LNCAP (cell line): Measurements from ENCODE around the gene CYB5B.

ENCODE experiments used
- TF ChIP-seq, protein P1 (sequence below): fragments of 450-650 bp; IDR thresholded peaks from 2 replicates; pipeline ENCODE4 v1.5.1; 2017; ENCODE audit warnings: mild to moderate bottlenecking

The CYB5B gene

DNA sequence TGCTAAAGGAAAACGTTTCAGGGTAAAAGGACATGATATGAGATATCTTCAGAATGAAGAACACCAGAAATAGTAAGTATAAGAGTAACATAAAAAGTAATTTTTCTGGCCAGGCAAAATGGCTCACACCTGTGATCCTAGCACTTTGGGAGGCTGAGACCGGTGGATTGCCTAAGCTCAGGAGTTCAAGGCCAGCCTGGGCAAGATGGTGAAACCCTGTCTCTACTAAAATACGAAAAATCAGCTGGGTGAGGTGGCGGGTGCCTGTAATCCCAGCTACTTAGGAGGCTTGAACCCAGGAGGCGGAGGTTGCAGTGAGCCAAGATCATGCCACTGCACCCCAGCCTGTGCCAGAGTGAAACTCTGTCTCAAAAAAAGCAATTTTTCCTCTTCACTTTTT, 84.7 kb downstream of the CYB5B start:
- TF ChIP-seq, protein P1, sequence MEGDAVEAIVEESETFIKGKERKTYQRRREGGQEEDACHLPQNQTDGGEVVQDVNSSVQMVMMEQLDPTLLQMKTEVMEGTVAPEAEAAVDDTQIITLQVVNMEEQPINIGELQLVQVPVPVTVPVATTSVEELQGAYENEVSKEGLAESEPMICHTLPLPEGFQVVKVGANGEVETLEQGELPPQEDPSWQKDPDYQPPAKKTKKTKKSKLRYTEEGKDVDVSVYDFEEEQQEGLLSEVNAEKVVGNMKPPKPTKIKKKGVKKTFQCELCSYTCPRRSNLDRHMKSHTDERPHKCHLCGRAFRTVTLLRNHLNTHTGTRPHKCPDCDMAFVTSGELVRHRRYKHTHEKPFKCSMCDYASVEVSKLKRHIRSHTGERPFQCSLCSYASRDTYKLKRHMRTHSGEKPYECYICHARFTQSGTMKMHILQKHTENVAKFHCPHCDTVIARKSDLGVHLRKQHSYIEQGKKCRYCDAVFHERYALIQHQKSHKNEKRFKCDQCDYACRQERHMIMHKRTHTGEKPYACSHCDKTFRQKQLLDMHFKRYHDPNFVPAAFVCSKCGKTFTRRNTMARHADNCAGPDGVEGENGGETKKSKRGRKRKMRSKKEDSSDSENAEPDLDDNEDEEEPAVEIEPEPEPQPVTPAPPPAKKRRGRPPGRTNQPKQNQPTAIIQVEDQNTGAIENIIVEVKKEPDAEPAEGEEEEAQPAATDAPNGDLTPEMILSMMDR, result no peak

DNA sequence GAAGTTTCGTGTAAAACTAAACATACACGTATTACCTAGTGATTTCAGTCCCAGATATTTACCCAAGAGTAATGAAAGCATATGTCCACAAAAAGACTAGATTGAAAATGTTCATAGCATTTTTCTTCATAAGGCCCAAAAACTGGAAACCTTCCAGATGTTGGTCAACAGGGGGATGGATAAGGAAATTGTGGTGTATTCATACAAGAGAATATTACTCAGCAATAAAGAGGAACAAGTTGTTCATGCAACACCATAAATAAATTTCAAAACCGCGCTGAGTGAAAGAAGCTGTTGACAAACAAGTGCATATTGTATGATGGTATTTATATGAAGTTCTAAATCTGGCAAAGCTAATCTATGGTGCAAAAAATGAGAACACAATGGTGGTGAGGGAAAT, 87.2 kb downstream of the CYB5B start:
- TF ChIP-seq, protein P1, result no peak

DNA sequence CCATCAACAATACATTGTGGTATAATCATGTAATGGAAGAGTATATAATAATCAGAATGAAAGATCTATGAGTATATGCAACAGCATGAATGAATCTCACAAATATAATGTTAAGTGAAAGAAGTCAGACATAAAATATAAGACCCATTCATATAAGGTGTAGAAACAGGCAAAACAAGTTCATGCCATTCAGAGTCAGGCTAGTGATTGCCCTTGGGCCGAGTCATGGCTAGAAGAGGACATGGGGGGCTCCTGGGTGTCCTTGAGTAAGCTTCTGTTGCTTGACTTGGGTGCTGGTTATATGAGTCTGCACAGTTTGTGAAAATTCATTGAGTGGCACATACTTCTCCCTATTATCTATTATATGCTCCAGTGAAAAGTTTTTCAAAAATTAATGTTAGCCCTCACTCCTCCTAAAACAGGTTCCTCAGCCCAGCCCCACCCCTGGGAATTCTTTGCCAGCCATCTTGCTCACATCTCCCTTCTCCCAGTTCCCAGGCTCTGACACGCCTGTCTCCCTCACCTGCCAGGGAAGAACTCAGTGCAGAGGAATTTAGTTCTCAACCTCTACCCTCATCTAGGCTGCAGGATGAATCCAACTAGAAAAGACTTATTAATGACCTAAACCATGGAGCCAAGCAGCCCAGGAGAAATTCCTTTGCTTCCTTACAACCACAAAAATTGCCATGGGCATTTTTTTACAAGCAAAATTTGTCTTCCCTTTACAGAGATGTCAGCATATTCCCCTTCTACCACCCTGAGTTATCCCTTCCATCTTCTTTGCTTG, 89.0 kb downstream of the CYB5B start:
- TF ChIP-seq, protein P1, result no peak

DNA sequence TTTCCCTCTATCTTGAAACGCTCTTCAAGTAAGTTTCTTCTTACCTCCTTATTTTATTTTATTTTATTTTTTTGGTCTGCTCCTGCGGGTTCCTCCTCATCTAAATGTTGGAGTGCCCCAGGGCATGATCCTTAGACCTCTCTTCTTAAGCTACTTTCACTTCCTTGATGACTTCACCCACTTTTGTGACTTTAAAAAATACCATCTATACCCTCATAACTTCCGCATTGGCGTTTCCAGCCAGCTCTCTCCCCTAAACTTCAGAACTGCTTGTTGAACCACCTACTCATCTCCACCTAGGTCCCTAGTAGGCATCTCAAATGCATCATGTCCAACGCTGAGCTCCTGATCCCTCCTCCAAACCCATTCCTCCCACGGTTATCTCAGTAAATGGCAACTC, 89.9 kb downstream of the CYB5B start:
- TF ChIP-seq, protein P1, result no peak
